GM23248 (cell line): ENCODE results near the gene THSD4. TPM values are rescaled to one million over a fixed set of nuclear protein-coding genes. Genes with fewer than 3 reads are reported as not detected.

Experiments
- DNase-seq: peaks from one replicate; pipeline ENCODE4 v3.0.0-alpha.2; 2015
- H2AFZ ChIP-seq: fragments of 200-600 bp; sonication (generic); 2 replicates; pipeline ENCODE4 v1.6.1; 2016; ENCODE audit warnings: antibody characterized with exemption
- H3F3A ChIP-seq: fragments of 200-600 bp; sonication (generic); 2 replicates; pipeline ENCODE4 v1.6.1; 2016; ENCODE audit warnings: mild to moderate bottlenecking, antibody characterized with exemption, mixed run types; ENCODE audit not compliant: insufficient read depth
- H3K27ac ChIP-seq: fragments of 200-600 bp; sonication (generic); 2 replicates; pipeline ENCODE4 v1.5.1; 2016; ENCODE audit warnings: mild to moderate bottlenecking
- H3K27me3 ChIP-seq: fragments of 200-600 bp; sonication (generic); replicated peaks from 2 replicates; pipeline ENCODE4 v1.6.1; 2016; ENCODE audit warnings: mild to moderate bottlenecking; ENCODE audit not compliant: insufficient read depth
- H3K36me3 ChIP-seq: fragments of 200-600 bp; sonication (generic); 2 replicates; pipeline ENCODE4 v1.6.1; 2016; ENCODE audit warnings: low read depth, mild to moderate bottlenecking
- H3K4me1 ChIP-seq: fragments of 200-600 bp; sonication (generic); 2 replicates; pipeline ENCODE4 v1.6.1; 2016; ENCODE audit warnings: mild to moderate bottlenecking; ENCODE audit not compliant: insufficient read depth
- H3K4me2 ChIP-seq: fragments of 200-600 bp; sonication (generic); one replicate; pipeline ENCODE4 v1.6.1; 2016; ENCODE audit warnings: mild to moderate bottlenecking; ENCODE audit not compliant: unreplicated experiment
- H3K4me3 ChIP-seq: fragments of 200-600 bp; sonication (generic); 2 replicates; pipeline ENCODE4 v1.5.1; 2016; ENCODE audit warnings: mild to moderate bottlenecking
- H3K79me2 ChIP-seq: fragments of 200-600 bp; sonication (generic); 2 replicates; pipeline ENCODE4 v1.6.1; 2016; ENCODE audit warnings: mild to moderate bottlenecking; ENCODE audit not compliant: insufficient read depth
- H3K9ac ChIP-seq: fragments of 200-600 bp; sonication (generic); 2 replicates; pipeline ENCODE4 v1.6.1; 2016; ENCODE audit warnings: mild to moderate bottlenecking
- H3K9me2 ChIP-seq: fragments of 200-600 bp; sonication (generic); 2 replicates; pipeline ENCODE4 v1.6.1; 2016; ENCODE audit warnings: mixed run types, mild to moderate bottlenecking, moderate library complexity; ENCODE audit not compliant: insufficient read depth
- H3K9me3 ChIP-seq: fragments of 200-600 bp; sonication (generic); one replicate; pipeline ENCODE4 v1.6.1; 2017; ENCODE audit warnings: low read depth
- H4K20me1 ChIP-seq: fragments of 200-600 bp; sonication (generic); 2 replicates; pipeline ENCODE4 v1.6.0; 2016; ENCODE audit not compliant: insufficient read depth
- EZH2 ChIP-seq: fragments of 200-600 bp; sonication (generic); IDR thresholded peaks from 2 replicates; pipeline ENCODE4 v1.6.1; 2018; ENCODE audit warnings: antibody characterized with exemption, mild to moderate bottlenecking; ENCODE audit not compliant: insufficient read depth, poor library complexity, severe bottlenecking
- EZH2phosphoT487 ChIP-seq: fragments of 200-600 bp; sonication (generic); IDR thresholded peaks from 2 replicates; pipeline ENCODE4 v1.6.1; 2018; ENCODE audit warnings: antibody characterized with exemption, moderate library complexity, mild to moderate bottlenecking, low read depth; ENCODE audit not compliant: insufficient read depth
- WGBS, 2 experiments: methylation state at CpG; one replicate each; pipeline ENCODE4 v1.1.6; 2015 to 2017; ENCODE audit warnings: low lambda C conversion rate in 2 of 2, low coverage in 1 of 2; ENCODE audit errors: missing lambda C conversion rate in 2 of 2; 5-methylcytosine and 5-hydroxymethylcytosine counted together
- in situ Hi-C: fragments of 300-500 bp; cut with MboI; formaldehyde crosslinking; loops from 2 replicates; pipeline ENCODE4 v1.15.0; 2020
- polyA plus RNA-seq: library from polyadenylated mRNA; unstranded; fragments of >200 nt; fragmentation: Nextera tagmentation; extraction: Ambion mirVana; gene quantifications from 2 replicates; pipeline ENCODE4 v1.2.1, GENCODE V29; 2016
- total RNA-seq: library from RNA; depleted of rRNA; stranded (reverse); fragments of >200 nt; shearing (Covaris generic); gene quantifications from 2 replicates; pipeline ENCODE4 v1.2.3, GENCODE V29; 2014

The THSD4 gene
- total and polyA plus RNA-seq, 2 experiments from 2014 or later = 14.2 to 58.9 TPM

GRCh38 chr15:71080705-71081104, 34.6 kb upstream of the THSD4 start:
- H3K9me2 ChIP-seq = no peaks in the 10 kb centered on the region
- in situ Hi-C loops = no loop called here

DNA sequence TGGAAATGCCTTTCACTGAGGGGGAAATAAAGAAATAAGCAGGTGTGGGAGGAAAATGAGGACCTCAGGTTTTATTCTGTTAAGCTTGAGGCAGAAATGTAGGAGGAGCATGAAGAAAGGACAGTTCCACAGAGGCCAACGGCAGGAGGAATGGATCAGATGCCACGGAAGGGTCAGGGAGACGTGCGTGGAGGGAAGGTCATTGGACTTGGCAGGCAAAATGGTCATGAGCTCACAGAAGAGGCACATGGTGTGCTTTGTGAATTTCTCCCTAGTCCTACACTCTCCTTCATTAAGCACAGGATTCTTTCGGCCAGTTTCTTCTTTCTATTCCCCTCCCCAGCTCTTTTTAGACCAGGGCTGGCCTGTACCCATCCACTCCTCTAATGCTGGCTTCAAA, 32.5 kb upstream of the THSD4 start:
- no peaks in the 10 kb centered on the region for H3K27me3 ChIP-seq
- TF ChIP-seq EZH2 (no peak), EZH2phosphoT487 (no peak)
- peak overlapping the region; percentile 48 for H2AFZ ChIP-seq
- H4K20me1 ChIP-seq = no peaks in the 10 kb centered on the region
- no peaks in the 10 kb centered on the region for H3K36me3 ChIP-seq
- peak; percentile 39 for DNase-seq
- no peak overlapping the region for H3K4me3 ChIP-seq
- H3K9ac ChIP-seq = peak overlapping the region; percentile 71
- WGBS, 2 experiments = 31 to 36% methylated on average over 5 of the region's 5 CpGs
- in situ Hi-C loops = no loop called here
- peak overlapping the region; percentile 91 for H3K27ac ChIP-seq
- H3K4me1 ChIP-seq = peaks cover 46% of the 10 kb centered on the region
- H3K79me2 ChIP-seq = no peaks in the 10 kb centered on the region
- no peaks in the 10 kb centered on the region for H3K9me2 ChIP-seq
- peaks cover 35% of the 10 kb centered on the region for H3F3A ChIP-seq
- no peaks in the 10 kb centered on the region for H3K9me3 ChIP-seq
- H3K4me2 ChIP-seq = peak overlapping the region; percentile 40

More at GRCh38 chr15:71080705-71081104, 34.6 kb upstream of the THSD4 start:
- WGBS, 2 experiments = 0% methylated on average over 1 of the region's 1 CpG
- Histone ChIP-seq H4K20me1 (no peaks in the 10 kb centered on the region), H3K9me3 (no peaks in the 10 kb centered on the region), H3K4me3 (no peak overlapping the region), H3K36me3 (no peaks in the 10 kb centered on the region), H3K4me2 (no peak overlapping the region), H3K4me1 (peaks cover 46% of the 10 kb centered on the region), H3K27me3 (no peaks in the 10 kb centered on the region), H3K79me2 (no peaks in the 10 kb centered on the region), H3F3A (peaks cover 35% of the 10 kb centered on the region), H3K27ac (peak overlapping the region; percentile 100), H2AFZ (no peak overlapping the region), H3K9ac (peak overlapping the region; percentile 81)
- peak; percentile 96 for DNase-seq
- TF ChIP-seq EZH2 (no peak), EZH2phosphoT487 (no peak)

- Histone ChIP-seq H3K36me3 (no peaks in the 10 kb centered on the region), H3K9ac (peak overlapping the region; percentile 71), H3K27me3 (no peaks in the 10 kb centered on the region), H3F3A (peaks cover 35% of the 10 kb centered on the region), H3K4me2 (peak overlapping the region; percentile 40), H3K4me3 (no peak overlapping the region), H3K4me1 (peaks cover 45% of the 10 kb centered on the region), H3K79me2 (no peaks in the 10 kb centered on the region), H3K27ac (peak overlapping the region; percentile 91), H3K9me3 (no peaks in the 10 kb centered on the region), H3K9me2 (no peaks in the 10 kb centered on the region), H2AFZ (peak overlapping the region; percentile 48), H4K20me1 (no peaks in the 10 kb centered on the region)
- 22 to 27% methylated on average over 5 of the region's 5 CpGs for WGBS, 2 experiments
- TF ChIP-seq EZH2phosphoT487 (no peak), EZH2 (no peak)
- DNase-seq = peak; percentile 91
- in situ Hi-C loops = no loop called here
Measured at GRCh38 chr15:71083349-71083748, 31.9 kb upstream of the THSD4 start.

GRCh38 chr15:71084264-71084663, 31.0 kb upstream of the THSD4 start:
- 96 to 97% methylated on average over 2 of the region's 2 CpGs for WGBS, 2 experiments
- no peaks in the 10 kb centered on the region for H3K36me3 ChIP-seq
- in situ Hi-C loops = no loop called here
- no peak overlapping the region for H2AFZ ChIP-seq
- H3K9me3 ChIP-seq = no peaks in the 10 kb centered on the region
- H3K27me3 ChIP-seq = no peaks in the 10 kb centered on the region
- no peak for TF ChIP-seq EZH2phosphoT487
- no peak for TF ChIP-seq EZH2
- peaks cover 27% of the 10 kb centered on the region for H3F3A ChIP-seq
- no peaks in the 10 kb centered on the region for H4K20me1 ChIP-seq
- H3K4me2 ChIP-seq = no peak overlapping the region
- H3K79me2 ChIP-seq = no peaks in the 10 kb centered on the region
- peaks cover 36% of the 10 kb centered on the region for H3K4me1 ChIP-seq
- no peak for DNase-seq
- H3K9ac ChIP-seq = no peak overlapping the region
- H3K27ac ChIP-seq = no peak overlapping the region
- no peak overlapping the region for H3K4me3 ChIP-seq
- no peaks in the 10 kb centered on the region for H3K9me2 ChIP-seq

DNA sequence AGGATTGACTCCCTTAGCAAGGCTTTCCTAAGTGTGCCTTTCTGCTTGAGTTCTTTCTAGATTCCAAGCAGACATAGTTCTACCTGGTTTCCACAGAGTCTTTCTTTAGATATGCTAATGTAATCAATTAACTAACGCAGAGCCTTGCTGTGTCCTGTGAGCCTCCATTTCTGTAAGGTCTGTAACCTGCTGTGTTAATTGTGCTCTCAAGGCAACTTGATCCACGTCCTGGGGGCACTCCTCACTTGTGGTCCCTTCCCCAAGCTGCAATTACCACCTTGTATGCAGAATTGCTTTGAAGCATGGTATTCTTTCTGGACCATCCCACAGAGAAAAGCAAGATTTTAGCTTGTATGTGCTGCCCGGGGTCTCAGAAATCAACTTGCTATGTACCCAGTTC, 29.5 kb upstream of the THSD4 start:
- Histone ChIP-seq H3K27me3 (no peaks in the 10 kb centered on the region), H2AFZ (no peak overlapping the region), H3K9ac (no peak overlapping the region), H3K4me3 (no peak overlapping the region), H3K27ac (no peak overlapping the region), H3K36me3 (no peaks in the 10 kb centered on the region), H3K79me2 (no peaks in the 10 kb centered on the region), H3K9me3 (no peaks in the 10 kb centered on the region), H4K20me1 (no peaks in the 10 kb centered on the region), H3F3A (peaks cover 15% of the 10 kb centered on the region), H3K4me2 (no peak overlapping the region), H3K9me2 (no peaks in the 10 kb centered on the region), H3K4me1 (peaks cover 24% of the 10 kb centered on the region)
- WGBS, 2 experiments = 82 to 92% methylated on average over 3 of the region's 3 CpGs
- DNase-seq = no peak
- TF ChIP-seq EZH2 (no peak), EZH2phosphoT487 (no peak)
- in situ Hi-C loops = no loop called here
